ENCODE data around the gene RHOA. TPM values are rescaled to one million over a fixed set of nuclear protein-coding genes. Genes with fewer than 3 reads are reported as not detected.
A peak's percentile ranks its signal among the peaks of the same experiment; 100 is the strongest.

Gene RHOA
- total and polyA plus RNA-seq, 10 of the 15 experiments (the other 5 are each of a cell fraction or from before 2014, with no cell fraction given): 246 to 1,049 (median 515) TPM

GRCh38 chr3:49411968-49412631, at the start of gene RHOA, which contains the start of gene TCTA (continued):
- peak; percentile 74 for TF ChIP-seq SMAD1 (IDR thresholded peaks at IDR 0.05; ENCODE audit: low read depth, partially characterized antibody)
- no peak for TF ChIP-seq CHD2 (IDR thresholded peaks at IDR 0.05; ENCODE audit: borderline replicate concordance, low read depth, low read length)
- peak; percentile 99 for TF ChIP-seq POLR2AphosphoS5 (IDR thresholded peaks at IDR 0.05; ENCODE audit: low read length)
- no peak for TF ChIP-seq ZBTB11 (CRISPR knock-in tag; IDR thresholded peaks at IDR 0.05)
- no peak for TF ChIP-seq EGR1 (IDR thresholded peaks at IDR 0.05; ENCODE audit: borderline replicate concordance in 1 of 2, low read depth in 2 of 2, low read length in 2 of 2)
- TF ChIP-seq TARDBP (IDR thresholded peaks at IDR 0.05; ENCODE audit: borderline replicate concordance): no peak
- TF ChIP-seq JUND (IDR thresholded peaks at IDR 0.05; ENCODE audit: low read depth, low read length): no peak
- no peak for TF ChIP-seq SUPT20H (IDR thresholded peaks at IDR 0.05; ENCODE audit: borderline replicate concordance, control insufficient read depth, low read depth, low read length)
- peak; percentile 87 for TF ChIP-seq MEF2A (IDR thresholded peaks at IDR 0.05; ENCODE audit: insufficient read depth, low read depth, low read length)
- peak; percentile 54; the same call in 1 of the 2 replicates for TF ChIP-seq RELB (IDR thresholded peaks at IDR 0.05; ENCODE audit: low read depth)
- TF ChIP-seq NR2C1 (IDR thresholded peaks at IDR 0.05): no peak
- no peak for TF ChIP-seq HDAC6 (IDR thresholded peaks at IDR 0.05; ENCODE audit: unreplicated experiment)
- peak; percentile 7 for TF ChIP-seq RELA (IDR thresholded peaks at IDR 0.05; ENCODE audit: borderline replicate concordance, partially characterized antibody)
- no peak for TF ChIP-seq NFIC (IDR thresholded peaks at IDR 0.05; ENCODE audit: low read depth, low read length)
- TF ChIP-seq, protein P1, sequence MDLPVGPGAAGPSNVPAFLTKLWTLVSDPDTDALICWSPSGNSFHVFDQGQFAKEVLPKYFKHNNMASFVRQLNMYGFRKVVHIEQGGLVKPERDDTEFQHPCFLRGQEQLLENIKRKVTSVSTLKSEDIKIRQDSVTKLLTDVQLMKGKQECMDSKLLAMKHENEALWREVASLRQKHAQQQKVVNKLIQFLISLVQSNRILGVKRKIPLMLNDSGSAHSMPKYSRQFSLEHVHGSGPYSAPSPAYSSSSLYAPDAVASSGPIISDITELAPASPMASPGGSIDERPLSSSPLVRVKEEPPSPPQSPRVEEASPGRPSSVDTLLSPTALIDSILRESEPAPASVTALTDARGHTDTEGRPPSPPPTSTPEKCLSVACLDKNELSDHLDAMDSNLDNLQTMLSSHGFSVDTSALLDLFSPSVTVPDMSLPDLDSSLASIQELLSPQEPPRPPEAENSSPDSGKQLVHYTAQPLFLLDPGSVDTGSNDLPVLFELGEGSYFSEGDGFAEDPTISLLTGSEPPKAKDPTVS (IDR thresholded peaks at IDR 0.05; ENCODE audit: low read depth, low read length): no peak
- TF ChIP-seq SMC3 (IDR thresholded peaks at IDR 0.05; ENCODE audit: borderline replicate concordance, low read length): no peak; the same call in 1 of the 2 replicates
- no peak; the same call in 1 of the 2 replicates for TF ChIP-seq ATF7 (IDR thresholded peaks at IDR 0.05; ENCODE audit: low read depth)
- no peak for TF ChIP-seq IRF4 (IDR thresholded peaks at IDR 0.05; ENCODE audit: low read depth, low read length)
- TF ChIP-seq NFYA (IDR thresholded peaks at IDR 0.05; ENCODE audit: borderline replicate concordance, low read depth, low read length): no peak; the same call in 1 of the 2 replicates
- TF ChIP-seq POLR2AphosphoS2 (IDR thresholded peaks at IDR 0.05; ENCODE audit: low read depth, low read length): peak; percentile 94
- TF ChIP-seq, protein P2, sequence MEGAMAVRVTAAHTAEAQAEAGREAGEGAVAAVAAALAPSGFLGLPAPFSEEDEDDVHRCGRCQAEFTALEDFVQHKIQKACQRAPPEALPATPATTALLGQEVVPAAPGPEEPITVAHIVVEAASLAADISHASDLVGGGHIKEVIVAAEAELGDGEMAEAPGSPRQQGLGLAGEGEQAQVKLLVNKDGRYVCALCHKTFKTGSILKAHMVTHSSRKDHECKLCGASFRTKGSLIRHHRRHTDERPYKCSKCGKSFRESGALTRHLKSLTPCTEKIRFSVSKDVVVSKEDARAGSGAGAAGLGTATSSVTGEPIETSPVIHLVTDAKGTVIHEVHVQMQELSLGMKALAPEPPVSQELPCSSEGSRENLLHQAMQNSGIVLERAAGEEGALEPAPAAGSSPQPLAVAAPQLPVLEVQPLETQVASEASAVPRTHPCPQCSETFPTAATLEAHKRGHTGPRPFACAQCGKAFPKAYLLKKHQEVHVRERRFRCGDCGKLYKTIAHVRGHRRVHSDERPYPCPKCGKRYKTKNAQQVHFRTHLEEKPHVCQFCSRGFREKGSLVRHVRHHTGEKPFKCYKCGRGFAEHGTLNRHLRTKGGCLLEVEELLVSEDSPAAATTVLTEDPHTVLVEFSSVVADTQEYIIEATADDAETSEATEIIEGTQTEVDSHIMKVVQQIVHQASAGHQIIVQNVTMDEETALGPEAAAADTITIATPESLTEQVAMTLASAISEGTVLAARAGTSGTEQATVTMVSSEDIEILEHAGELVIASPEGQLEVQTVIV (IDR thresholded peaks at IDR 0.05; ENCODE audit: borderline replicate concordance, partially characterized antibody): peak; percentile 49
